GM12891 (cell line): Measurements from ENCODE around the gene DDX31.

Experiments
- POLR2A ChIP-seq: IDR thresholded peaks from 2 replicates; pipeline ENCODE4 v1.6.1; 2011; ENCODE audit warnings: low read depth, low read length, control low read depth
- POLR2AphosphoS5 ChIP-seq: IDR thresholded peaks from 2 replicates; pipeline ENCODE4 v1.6.1; 2011; ENCODE audit warnings: low read depth, low read length, control low read depth

DNA sequence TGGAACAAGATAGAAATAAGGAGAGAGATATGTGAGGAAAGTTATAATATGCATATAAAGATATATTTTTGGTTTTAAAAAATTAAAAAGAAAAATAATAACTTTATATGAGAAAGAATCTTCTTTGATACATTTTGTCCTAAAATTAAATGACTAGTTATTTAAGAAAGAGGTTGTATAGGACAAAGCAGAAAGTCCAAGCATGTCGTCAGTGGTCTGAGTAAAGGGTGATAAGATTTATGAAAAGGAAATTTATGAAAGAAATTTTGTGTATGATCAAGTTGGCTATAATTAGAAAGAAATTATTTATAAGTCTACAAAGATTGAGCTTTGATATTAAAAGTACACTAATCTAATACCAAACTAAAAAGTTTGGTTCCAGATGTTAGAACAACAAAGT is 32.5 kb upstream of the DDX31 start:
- no peak for TF ChIP-seq POLR2AphosphoS5
- no peak for TF ChIP-seq POLR2A
